HUDEP-2 (cell line): ENCODE results near the gene OXT.

Experiments used
- DNase-seq, 76 experiments: peaks; one replicate each; lab custom pipeline; 2025; ENCODE audit not compliant: unreplicated experiment in 76 of 76; lab: John Stamatoyannopoulos, UW

Gene OXT

GRCh38 chr20:3082955-3083952 lies 11.8 kb downstream of the OXT start:
- no peak for DNase-seq

GRCh38 chr20:3084283-3084985 lies 13.0 kb downstream of the OXT start, which contains the start of gene AVP:
AVP (minus strand) TSS chr20:3084724; CDS start chr20:3084674, 50 bp downstream.
- DNase-seq, result no peak

GRCh38 chr20:3084986-3085360 lies 13.6 kb downstream of the OXT start:
- no peak for DNase-seq

- no peak for DNase-seq
Observed at GRCh38 chr20:3085571-3086072, 14.2 kb downstream of the OXT start.

- DNase-seq, result no peak
Observed at GRCh38 chr20:3088031-3088430, 16.6 kb downstream of the OXT start.

GRCh38 chr20:3090565-3090964 lies 19.1 kb downstream of the OXT start:
- DNase-seq, result peak in 27 of 76 experiments; percentile 7 to 87 (median 24)

GRCh38 chr20:3092611-3093379 lies 21.4 kb downstream of the OXT start:
- DNase-seq, result no peak

- peak in 34 of 76 experiments; percentile 8 to 76 (median 23) for DNase-seq
Observed at GRCh38 chr20:3093861-3094361, 22.5 kb downstream of the OXT start.

- DNase-seq, result no peak
Observed at GRCh38 chr20:3094848-3095629, 23.6 kb downstream of the OXT start.

GRCh38 chr20:3100480-3100879 lies 29.1 kb downstream of the OXT start:
- no peak for DNase-seq

GRCh38 chr20:3101251-3101650 lies 29.8 kb downstream of the OXT start:
- no peak for DNase-seq

GRCh38 chr20:3101737-3102574 lies 30.5 kb downstream of the OXT start:
- DNase-seq, result no peak

GRCh38 chr20:3102575-3103368 lies 31.4 kb downstream of the OXT start:
- no peak for DNase-seq

GRCh38 chr20:3103369-3104032 lies 32.1 kb downstream of the OXT start:
- DNase-seq, result no peak

- no peak for DNase-seq
Observed at GRCh38 chr20:3105256-3106137, 34.1 kb downstream of the OXT start.

GRCh38 chr20:3106185-3106584 lies 34.8 kb downstream of the OXT start:
- DNase-seq, result no peak
